Neuron (in vitro differentiated cells): ENCODE data around the gene RHBDL3.

ENCODE experiments used
- H2AFZ ChIP-seq: one replicate; pipeline ENCODE4 v1.6.1; 2013; ENCODE audit warnings: low read depth, mild to moderate bottlenecking, inconsistent platforms, low read length, moderate library complexity
- H3K27me3 ChIP-seq: one replicate; pipeline ENCODE4 v1.6.1; 2013; ENCODE audit warnings: low read length; ENCODE audit not compliant: insufficient read depth
- H3K36me3 ChIP-seq: one replicate; pipeline ENCODE4 v1.6.1; 2013; ENCODE audit warnings: low read length; ENCODE audit not compliant: insufficient read depth
- H3K4me1 ChIP-seq: one replicate; pipeline ENCODE4 v1.6.1; 2013; ENCODE audit warnings: low read length; ENCODE audit not compliant: insufficient read depth
- H3K4me3 ChIP-seq: 2 replicates; pipeline ENCODE4 v1.5.1; 2013; ENCODE audit warnings: mild to moderate bottlenecking, low read length, moderate library complexity
- H3K9me3 ChIP-seq: one replicate; pipeline ENCODE4 v1.6.1; 2013; ENCODE audit warnings: low read length

The RHBDL3 gene

DNA sequence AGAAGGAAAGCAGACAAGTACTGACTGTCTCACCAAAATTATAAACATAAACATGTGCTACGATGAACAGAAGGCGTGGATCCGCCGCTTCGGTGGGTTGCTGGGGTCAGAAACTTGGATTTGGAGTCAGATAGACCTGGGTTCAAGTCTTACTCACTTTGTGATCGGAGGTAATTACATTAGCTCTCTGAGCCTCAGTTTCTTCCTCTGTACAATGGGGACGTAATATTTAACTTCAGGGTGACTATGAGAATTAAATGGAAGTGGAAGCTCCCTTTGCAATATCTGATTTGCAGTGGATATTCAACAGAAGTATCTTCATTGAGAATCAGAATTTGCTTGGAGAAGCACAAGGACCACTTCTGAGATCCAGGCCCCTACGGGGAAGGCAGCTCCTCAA, 6.2 kb downstream of the RHBDL3 start:
- H3K4me1 ChIP-seq = peaks cover 55% of the 10 kb centered on the region
- H2AFZ ChIP-seq = no peak overlapping the region
- H3K9me3 ChIP-seq = no peaks in the 10 kb centered on the region
- no peaks in the 10 kb centered on the region for H3K27me3 ChIP-seq
- no peak overlapping the region for H3K4me3 ChIP-seq
- H3K36me3 ChIP-seq = peaks cover 3% of the 10 kb centered on the region

- Histone ChIP-seq H3K9me3 (no peaks in the 10 kb centered on the region), H3K4me3 (no peak overlapping the region), H3K27me3 (no peaks in the 10 kb centered on the region), H3K4me1 (peaks cover 46% of the 10 kb centered on the region), H3K36me3 (peaks cover 3% of the 10 kb centered on the region), H2AFZ (no peak overlapping the region)
Observed at GRCh38 chr17:32274101-32274500, 8.5 kb downstream of the RHBDL3 start.

- H3K4me1 ChIP-seq = peaks cover 52% of the 10 kb centered on the region
- H2AFZ ChIP-seq = no peak overlapping the region
- no peaks in the 10 kb centered on the region for H3K27me3 ChIP-seq
- H3K4me3 ChIP-seq = no peak overlapping the region
- peaks cover 2% of the 10 kb centered on the region for H3K36me3 ChIP-seq
- H3K9me3 ChIP-seq = no peaks in the 10 kb centered on the region
Observed at GRCh38 chr17:32274643-32275042, 9.0 kb downstream of the RHBDL3 start.

DNA sequence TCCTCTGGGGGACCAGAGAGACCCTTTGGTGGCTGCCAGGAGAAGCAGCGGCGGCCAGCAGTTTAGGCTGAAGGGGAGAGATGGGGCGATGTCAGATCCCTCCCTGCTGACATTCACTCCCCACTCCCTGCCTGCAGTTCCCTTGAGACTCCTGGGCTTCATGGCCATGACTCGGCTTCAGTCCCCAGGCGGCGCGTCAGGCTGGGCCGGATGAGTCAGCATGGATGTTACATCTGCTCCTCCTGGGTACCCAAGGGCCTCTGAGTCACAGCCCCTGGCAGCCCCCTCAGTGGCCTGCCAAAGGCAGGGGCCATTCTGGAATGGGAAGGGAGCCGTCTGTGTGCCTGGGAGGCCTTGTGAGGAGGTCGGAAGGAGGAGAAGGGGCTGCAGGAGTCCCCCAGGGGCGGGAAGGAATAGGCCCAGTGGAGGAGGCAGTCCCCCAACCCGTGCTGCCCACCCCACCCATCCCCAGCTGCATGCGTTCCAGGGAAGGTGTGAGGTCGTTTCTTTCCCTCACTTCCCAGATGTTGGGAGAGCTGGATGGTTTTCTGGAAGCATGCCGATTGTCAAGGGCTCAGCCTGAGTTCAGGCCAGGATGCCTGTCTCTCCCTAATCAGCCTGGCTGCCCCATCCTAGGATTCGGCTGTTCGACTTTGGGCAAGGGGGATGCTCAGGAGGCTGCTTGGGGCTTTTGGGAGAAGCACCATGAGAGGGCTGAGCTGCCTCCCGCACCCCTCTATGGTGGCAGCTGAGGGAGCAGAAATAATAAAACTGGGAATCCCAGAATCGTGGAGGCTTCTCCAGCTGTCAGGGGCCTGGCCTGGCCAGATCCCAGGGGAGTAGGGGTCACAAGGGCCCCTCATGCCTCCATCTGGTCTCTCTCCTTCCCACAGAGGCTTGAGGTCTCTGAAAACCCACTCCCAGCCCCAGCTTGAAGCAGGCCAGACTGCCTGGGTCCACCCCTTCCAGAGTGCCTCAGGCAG, 9.7 kb downstream of the RHBDL3 start:
- Histone ChIP-seq H3K36me3 (no peaks in the 10 kb centered on the region), H3K27me3 (no peaks in the 10 kb centered on the region), H3K4me1 (peaks cover 59% of the 10 kb centered on the region), H2AFZ (no peak overlapping the region), H3K9me3 (no peaks in the 10 kb centered on the region), H3K4me3 (no peak overlapping the region)

DNA sequence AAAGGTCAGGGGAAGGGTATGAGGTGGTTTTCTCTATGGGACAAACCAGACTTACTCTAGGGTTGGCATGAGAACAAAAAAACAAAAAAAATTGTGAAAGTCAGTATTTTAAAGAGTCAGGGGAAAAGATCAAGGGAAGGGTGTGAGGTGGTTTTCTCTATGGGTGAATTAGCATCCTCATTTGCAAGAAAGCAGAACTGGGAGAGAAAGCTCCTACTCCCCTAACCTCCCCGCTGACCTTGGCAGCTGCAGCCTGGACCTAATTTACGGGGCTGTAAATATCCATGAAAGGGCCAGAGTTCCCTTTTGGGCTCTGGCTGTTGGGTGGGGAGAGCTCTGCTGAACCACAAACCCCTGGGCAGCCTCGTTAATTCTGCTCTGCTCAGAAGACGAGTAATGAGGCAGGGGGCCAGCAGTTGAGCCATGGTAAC, 10.6 kb downstream of the RHBDL3 start:
- H3K4me3 ChIP-seq = no peak overlapping the region
- peaks cover 66% of the 10 kb centered on the region for H3K4me1 ChIP-seq

GRCh38 chr17:32277284-32277683, 11.7 kb downstream of the RHBDL3 start:
- Histone ChIP-seq H2AFZ (no peak overlapping the region), H3K36me3 (no peaks in the 10 kb centered on the region), H3K4me1 (peaks cover 63% of the 10 kb centered on the region), H3K9me3 (no peaks in the 10 kb centered on the region), H3K27me3 (no peaks in the 10 kb centered on the region), H3K4me3 (no peak overlapping the region)

More for the DNA sequence above, 10.6 kb downstream of the RHBDL3 start:
- no peaks in the 10 kb centered on the region for H3K36me3 ChIP-seq
- no peaks in the 10 kb centered on the region for H3K9me3 ChIP-seq
- no peaks in the 10 kb centered on the region for H3K27me3 ChIP-seq
- no peak overlapping the region for H2AFZ ChIP-seq

DNA sequence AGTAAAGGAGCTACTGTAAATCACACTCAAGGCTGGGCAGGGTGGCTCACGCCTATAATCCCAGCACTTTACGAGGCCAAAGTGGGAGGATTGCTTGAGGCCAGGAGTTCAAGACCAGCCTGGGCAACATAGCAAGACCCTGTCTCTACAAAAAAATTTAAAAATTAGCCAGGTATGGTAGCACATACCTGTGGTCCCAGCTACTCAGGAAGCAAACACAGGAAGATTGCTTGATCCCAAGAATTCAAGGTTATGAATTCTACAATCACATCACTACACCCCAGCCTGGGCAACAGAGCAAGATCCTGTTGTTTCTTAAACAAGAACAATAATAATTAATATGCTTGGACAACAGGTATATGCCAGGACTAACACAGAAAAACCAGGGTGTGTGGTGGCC, 13.2 kb downstream of the RHBDL3 start:
- Histone ChIP-seq H3K9me3 (no peaks in the 10 kb centered on the region), H2AFZ (no peak overlapping the region), H3K4me1 (peaks cover 57% of the 10 kb centered on the region), H3K4me3 (no peak overlapping the region), H3K27me3 (no peaks in the 10 kb centered on the region), H3K36me3 (no peaks in the 10 kb centered on the region)

- Histone ChIP-seq H3K9me3 (no peaks in the 10 kb centered on the region), H3K36me3 (no peaks in the 10 kb centered on the region), H3K27me3 (no peaks in the 10 kb centered on the region), H2AFZ (no peak overlapping the region), H3K4me3 (no peak overlapping the region), H3K4me1 (peaks cover 51% of the 10 kb centered on the region)
Observed at GRCh38 chr17:32279891-32280716, 14.5 kb downstream of the RHBDL3 start.

DNA sequence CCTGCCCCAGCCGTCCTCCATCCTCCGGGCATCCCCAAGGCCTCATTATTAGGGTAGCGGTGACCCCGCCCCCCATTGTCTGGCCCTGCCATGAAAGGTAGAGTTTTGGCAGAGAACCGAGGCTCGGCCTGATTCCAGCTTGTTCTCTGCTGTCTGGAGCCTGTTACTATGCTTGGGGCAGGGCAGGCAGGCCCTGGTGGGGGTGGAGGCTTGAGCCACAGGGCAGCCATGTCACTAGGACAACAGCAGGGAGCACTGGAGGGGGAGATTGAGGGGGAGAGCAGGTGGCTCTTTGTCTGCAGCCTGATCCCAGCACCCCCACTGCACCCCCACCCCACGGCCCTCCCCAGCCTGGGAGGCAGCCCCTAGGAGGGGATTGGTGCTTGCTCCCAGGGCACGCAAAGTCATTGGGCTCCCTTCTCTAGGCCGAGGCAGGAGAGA, 15.4 kb downstream of the RHBDL3 start:
- no peaks in the 10 kb centered on the region for H3K27me3 ChIP-seq
- H3K36me3 ChIP-seq = no peaks in the 10 kb centered on the region
- peaks cover 42% of the 10 kb centered on the region for H3K4me1 ChIP-seq
- no peak overlapping the region for H2AFZ ChIP-seq
- H3K9me3 ChIP-seq = no peaks in the 10 kb centered on the region
- no peak overlapping the region for H3K4me3 ChIP-seq

GRCh38 chr17:32283745-32284201, 18.1 kb downstream of the RHBDL3 start:
- Histone ChIP-seq H3K4me1 (peaks cover 28% of the 10 kb centered on the region), H2AFZ (no peak overlapping the region), H3K36me3 (peaks cover 2% of the 10 kb centered on the region), H3K9me3 (no peaks in the 10 kb centered on the region), H3K27me3 (no peaks in the 10 kb centered on the region), H3K4me3 (no peak overlapping the region)

DNA sequence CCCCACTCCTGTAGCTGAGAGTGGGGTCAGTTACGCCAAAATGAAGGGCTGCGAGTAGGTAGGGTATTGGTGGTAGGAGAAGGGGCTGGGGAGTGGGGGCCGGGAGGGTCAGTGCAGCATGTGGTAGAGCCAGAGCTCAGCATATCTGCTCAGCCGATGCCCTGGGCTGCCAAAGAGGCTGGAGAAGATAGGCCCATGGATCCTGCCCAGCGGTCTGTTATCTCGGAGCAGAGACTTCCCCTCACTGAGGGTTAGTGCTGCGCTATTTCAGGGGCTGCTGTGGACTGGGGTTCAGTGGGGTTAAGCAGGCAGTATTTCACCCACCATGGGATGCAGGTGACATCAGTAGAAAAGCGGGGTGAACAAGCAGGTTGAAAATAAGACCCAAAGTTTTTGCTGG, 19.7 kb downstream of the RHBDL3 start:
- no peaks in the 10 kb centered on the region for H3K27me3 ChIP-seq

GRCh38 chr17:32285746-32286517, 20.3 kb downstream of the RHBDL3 start:
- Histone ChIP-seq H2AFZ (no peak overlapping the region), H3K9me3 (no peaks in the 10 kb centered on the region), H3K27me3 (no peaks in the 10 kb centered on the region), H3K4me3 (no peak overlapping the region), H3K4me1 (peaks cover 9% of the 10 kb centered on the region), H3K36me3 (peaks cover 2% of the 10 kb centered on the region)

More for the DNA sequence above, 19.7 kb downstream of the RHBDL3 start:
- Histone ChIP-seq H2AFZ (no peak overlapping the region), H3K9me3 (no peaks in the 10 kb centered on the region), H3K4me3 (no peak overlapping the region), H3K36me3 (peaks cover 2% of the 10 kb centered on the region), H3K4me1 (peaks cover 15% of the 10 kb centered on the region)
